H1 (cell line): ENCODE measurements around the gene RSAD1. TPM values are rescaled to one million over a fixed set of nuclear protein-coding genes. Genes with fewer than 3 reads are reported as not detected.

ENCODE experiments used
- CTCF ChIA-PET: fragments of 300-600 bp; sonication (Branson Sonifier 250); formaldehyde crosslinking; loops from one replicate; lab custom pipeline; 2021; ENCODE audit not compliant: partially characterized antibody; lab: Charles Lee
- POLR2A ChIA-PET: fragments of 300-600 bp; sonication (Branson Sonifier 250); formaldehyde crosslinking; loops from one replicate; lab custom pipeline; 2021; ENCODE audit warnings: inconsistent platforms; ENCODE audit not compliant: partially characterized antibody; lab: Charles Lee
- DNase-seq, 2 experiments: peaks; one replicate each; pipeline versions ENCODE4 v3.0.0 to v3.0.0-alpha.2; 2010 to 2022; ENCODE audit warnings: low spot score in 2 of 2, low read depth in 1 of 2, mixed read lengths in 1 of 2
- FAIRE-seq: peaks from 2 replicates; lab custom pipeline; 2011; peaks lifted over from hg19 to GRCh38; lab: Jason Lieb, UNC
- H2AFZ ChIP-seq: 2 replicates; pipeline ENCODE4 v1.8.1; 2012; ENCODE audit warnings: low read length, inconsistent platforms
- H2AK5ac ChIP-seq: 2 replicates; pipeline ENCODE4 v1.6.1; 2013; ENCODE audit warnings: low read depth, low read length
- H2BK120ac ChIP-seq: replicated peaks from 2 replicates; pipeline ENCODE3; 2013; ENCODE audit warnings: low read depth, low read length, inconsistent platforms
- H2BK12ac ChIP-seq: 2 replicates; pipeline ENCODE4 v1.6.1; 2013; ENCODE audit warnings: low read depth, low read length
- H2BK15ac ChIP-seq: 2 replicates; pipeline ENCODE4 v1.6.1; 2013; ENCODE audit warnings: low read length
- H2BK20ac ChIP-seq: 2 replicates; pipeline ENCODE4 v1.6.1; 2013; ENCODE audit warnings: low read length
- H2BK5ac ChIP-seq: 2 replicates; pipeline ENCODE4 v1.6.1; 2013; ENCODE audit warnings: low read depth, low read length
- H3K14ac ChIP-seq: 2 replicates; pipeline ENCODE4 v1.6.1; 2013; ENCODE audit warnings: inconsistent platforms; ENCODE audit not compliant: insufficient read length
- H3K18ac ChIP-seq: 2 replicates; pipeline ENCODE4 v1.6.1; 2013; ENCODE audit warnings: low read length; ENCODE audit errors: extremely low read depth
- H3K23ac ChIP-seq: 2 replicates; pipeline ENCODE4 v1.6.1; 2013; ENCODE audit warnings: inconsistent platforms; ENCODE audit not compliant: insufficient read length
- H3K23me2 ChIP-seq: 2 replicates; pipeline ENCODE4 v1.6.1; 2013; ENCODE audit warnings: low read depth, low read length
- H3K27ac ChIP-seq: 2 replicates; pipeline ENCODE4 v1.6.1; 2011; ENCODE audit warnings: low read depth, low read length, inconsistent platforms
- H3K27me3 ChIP-seq, 4 experiments: replicated peaks in 1 of 4; 1 replicate in 1 of 4; 2 replicates in 3 of 4; pipeline versions ENCODE4 v1.6.1 to v1.8.1; 2011 to 2013; ENCODE audit warnings: low read length in 3 of 4, mild to moderate bottlenecking in 3 of 4, inconsistent platforms in 2 of 4, mixed read lengths in 2 of 4, moderate library complexity in 1 of 4; ENCODE audit not compliant: control insufficient read depth in 3 of 4, insufficient read depth in 3 of 4; ENCODE audit errors: extremely low read depth in 1 of 4
- H3K36me3 ChIP-seq, 4 experiments: 2 replicates each; pipeline versions ENCODE4 v1.6.1 to v1.8.1; 2011 to 2013; ENCODE audit warnings: mild to moderate bottlenecking in 4 of 4, low read length in 3 of 4, moderate library complexity in 2 of 4, control low read depth in 1 of 4, inconsistent platforms in 1 of 4; ENCODE audit not compliant: insufficient read depth in 4 of 4, control insufficient read depth in 2 of 4
- H3K4ac ChIP-seq: replicated peaks from 2 replicates; pipeline ENCODE3; 2013; ENCODE audit warnings: low read length, low read depth, mixed read lengths, inconsistent platforms; ENCODE audit not compliant: insufficient read length
- H3K4me1 ChIP-seq, 4 experiments: replicated peaks in 1 of 4; 1 replicate in 1 of 4; 2 replicates in 3 of 4; pipeline versions ENCODE4 v1.6.1 to v1.8.1; 2011 to 2013; ENCODE audit warnings: low read length in 3 of 4, inconsistent platforms in 2 of 4, mixed read lengths in 1 of 4; ENCODE audit not compliant: insufficient read depth in 4 of 4, control insufficient read depth in 3 of 4
- H3K4me2 ChIP-seq, 2 experiments: 2 replicates each; pipeline versions ENCODE4 v1.6.1 to v1.8.1; 2011 to 2013; ENCODE audit warnings: low read depth in 2 of 2, low read length in 2 of 2, control low read depth in 1 of 2, inconsistent platforms in 1 of 2, mild to moderate bottlenecking in 1 of 2; ENCODE audit not compliant: insufficient read depth in 1 of 2
- H3K4me3 ChIP-seq, 4 experiments: fragments of 200-600, 300-600 bp in 1 of 4; sonication (generic), shearing (Covaris generic), sonication (Bioruptor Twin) in 1 of 4; 2 replicates each; pipeline versions ENCODE4 v1.5.1 to v1.8.1; 2011 to 2016; ENCODE audit warnings: low read length in 4 of 4, low read depth in 3 of 4, control low read depth in 2 of 4, inconsistent platforms in 2 of 4, mild to moderate bottlenecking in 2 of 4, mixed read lengths in 1 of 4, moderate library complexity in 1 of 4; ENCODE audit not compliant: insufficient read depth in 2 of 4; ENCODE audit errors: extremely low read depth in 1 of 4
- H3K56ac ChIP-seq: replicated peaks from 2 replicates; pipeline ENCODE3; 2013; ENCODE audit warnings: low read depth, mild to moderate bottlenecking, mixed read lengths, low read length, inconsistent platforms; ENCODE audit not compliant: insufficient read length
- H3K79me1 ChIP-seq: 2 replicates; pipeline ENCODE4 v1.6.1; 2013; ENCODE audit warnings: low read depth, low read length, control low read depth
- H3K79me2 ChIP-seq, 2 experiments: 2 replicates each; pipeline versions ENCODE4 v1.6.1 to v1.8.1; 2012 to 2013; ENCODE audit warnings: low read length in 2 of 2, mild to moderate bottlenecking in 2 of 2, inconsistent platforms in 1 of 2; ENCODE audit not compliant: insufficient read depth in 2 of 2, control insufficient read depth in 1 of 2
- H3K9ac ChIP-seq, 4 experiments: replicated peaks in 1 of 4; 1 replicate in 1 of 4; 2 replicates in 3 of 4; pipeline versions ENCODE4 v1.6.1 to v1.8.1; 2011 to 2013; ENCODE audit warnings: low read depth in 3 of 4, low read length in 3 of 4, control low read depth in 2 of 4, mild to moderate bottlenecking in 2 of 4, moderate library complexity in 2 of 4, inconsistent platforms in 1 of 4; ENCODE audit errors: extremely low read depth in 1 of 4
- H3K9me3 ChIP-seq, 2 experiments: 2 replicates each; pipeline versions ENCODE4 v1.6.1 to v1.8.1; 2012 to 2013; ENCODE audit warnings: mild to moderate bottlenecking in 2 of 2, moderate library complexity in 2 of 2, control low read depth in 1 of 2, inconsistent platforms in 1 of 2, low read depth in 1 of 2, low read length in 1 of 2, mixed read lengths in 1 of 2; ENCODE audit not compliant: insufficient read depth in 2 of 2
- H4K20me1 ChIP-seq, 2 experiments: replicated peaks in 1 of 2; 2 replicates each; pipeline versions ENCODE3 to v1.8.1; 2011 to 2013; ENCODE audit warnings: inconsistent platforms in 2 of 2, low read length in 2 of 2, mild to moderate bottlenecking in 1 of 2; ENCODE audit not compliant: insufficient read depth in 2 of 2, control insufficient read depth in 1 of 2
- H4K5ac ChIP-seq: 2 replicates; pipeline ENCODE4 v1.6.1; 2013; ENCODE audit warnings: low read length, low read depth, mixed read lengths, inconsistent platforms; ENCODE audit not compliant: insufficient read length
- H4K8ac ChIP-seq: 2 replicates; pipeline ENCODE4 v1.8.0; 2013; ENCODE audit warnings: mild to moderate bottlenecking, moderate library complexity, low read length, inconsistent platforms; ENCODE audit not compliant: insufficient read depth; ENCODE audit errors: extremely low read depth
- H4K91ac ChIP-seq: replicated peaks from 2 replicates; pipeline ENCODE3; 2013; ENCODE audit warnings: low read length, mixed read lengths, inconsistent platforms; ENCODE audit not compliant: insufficient read length
- CHD1 ChIP-seq: IDR thresholded peaks from 2 replicates; pipeline ENCODE4 v1.6.1; 2012; ENCODE audit warnings: low read depth, low read length, improper control_type of control experiment
- EZH2 ChIP-seq: fragments of 200-600 bp; sonication (generic); IDR thresholded peaks from 2 replicates; pipeline ENCODE4 v1.7.1; 2012; ENCODE audit warnings: low read depth, mild to moderate bottlenecking, moderate library complexity, low read length, inconsistent platforms; ENCODE audit not compliant: severe bottlenecking
- JUN ChIP-seq: IDR thresholded peaks from 2 replicates; pipeline ENCODE4 v1.6.1; 2011; ENCODE audit warnings: low read depth, mild to moderate bottlenecking, improper control_type of control experiment, low read length
- JUND ChIP-seq: IDR thresholded peaks from 2 replicates; pipeline ENCODE4 v1.6.1; 2011; ENCODE audit warnings: mild to moderate bottlenecking, improper control_type of control experiment, low read length
- MAFK ChIP-seq: IDR thresholded peaks from 2 replicates; pipeline ENCODE4 v1.6.1; 2012; ENCODE audit warnings: low read depth, mild to moderate bottlenecking, improper control_type of control experiment, low read length
- NANOG ChIP-seq: IDR thresholded peaks from 2 replicates; pipeline ENCODE4 v1.6.1; 2011; ENCODE audit warnings: low read length, low read depth, mild to moderate bottlenecking, inconsistent platforms; ENCODE audit not compliant: insufficient read depth, poor library complexity, severe bottlenecking
- POLR2A ChIP-seq, 2 experiments: IDR thresholded peaks; 1 replicate in 1 of 2; 2 replicates in 1 of 2; pipeline ENCODE4 v1.6.1; 2011; ENCODE audit warnings: low read depth in 2 of 2, low read length in 2 of 2, mild to moderate bottlenecking in 2 of 2; ENCODE audit errors: control extremely low read depth in 1 of 2
- RXRA ChIP-seq: IDR thresholded peaks from 2 replicates; pipeline ENCODE4 v1.6.1; 2011; ENCODE audit warnings: low read depth, mild to moderate bottlenecking, low read length, moderate library complexity; ENCODE audit not compliant: insufficient read depth
- SIN3A ChIP-seq, 2 experiments: IDR thresholded peaks in 1 of 2; conservative IDR thresholded peaks in 1 of 2; 2 replicates each; pipeline ENCODE4 v1.6.1; 2011 to 2012; ENCODE audit warnings: low read length in 2 of 2, improper control_type of control experiment in 1 of 2, low read depth in 1 of 2, mild to moderate bottlenecking in 1 of 2
- SIX5 ChIP-seq: IDR thresholded peaks from 2 replicates; pipeline ENCODE4 v1.6.1; 2011; ENCODE audit warnings: mild to moderate bottlenecking, low read depth, low read length
- SRF ChIP-seq: IDR thresholded peaks from 2 replicates; pipeline ENCODE4 v1.6.1; 2011; ENCODE audit warnings: mild to moderate bottlenecking, low read depth, low read length, moderate library complexity
- TAF1 ChIP-seq: IDR thresholded peaks from 2 replicates; pipeline ENCODE4 v1.6.1; 2011; ENCODE audit warnings: mild to moderate bottlenecking, low read depth, low read length
- WGBS, 2 experiments: shearing (Covaris generic) in 1 of 2; methylation state at CpG; one replicate each; pipeline versions ENCODE4 v1.1.6 to v1.1.7; 2013 to 2015; ENCODE audit warnings: low lambda C conversion rate in 2 of 2, mixed read lengths in 2 of 2, inconsistent platforms in 1 of 2, low coverage in 1 of 2, missing lambda C conversion rate in 1 of 2; ENCODE audit not compliant: insufficient replicate concordance in 2 of 2, insufficient coverage in 1 of 2, insufficient read length in 1 of 2; ENCODE audit errors: extremely low coverage in 1 of 2, missing lambda C conversion rate in 1 of 2; 5-methylcytosine and 5-hydroxymethylcytosine counted together
- polyA plus RNA-seq, 7 experiments: library from polyadenylated mRNA; depleted of rRNA in 3 of 7; stranded (reverse) in 5 of 7; unstranded in 2 of 7; fragments of >200 nt in 5 of 7; fragments of 200-250 nt in 2 of 7; gene quantifications; 1 replicate in 5 of 7; 2 replicates in 1 of 7; 4 replicates in 1 of 7; pipeline versions ENCODE4 v1.2.1 to v1.2.3, GENCODE V29; 2011 to 2013; ENCODE audit warnings: missing spikeins in 2 of 7, mixed read lengths in 2 of 7
- total RNA-seq: library from RNA; stranded (reverse); fragmentation: NEBNext Ultra II Directional; extraction: Animal tissue kit (Norgen Biotek cat#: 25700); gene quantifications from 2 replicates; pipeline ENCODE4 v1.2.1, GENCODE V29; 2021
- TF ChIP-seq, protein P1 (sequence below): IDR thresholded peaks from 2 replicates; pipeline ENCODE4 v1.6.1; 2012; ENCODE audit warnings: low read length, inconsistent platforms

The RSAD1 gene
- total and polyA plus RNA-seq, 2 of the 8 experiments (the other 6 are each of a cell fraction or from before 2014, with no cell fraction given): 17.9 to 33.5 TPM

- H2BK120ac ChIP-seq: no peak overlapping the region
- H4K8ac ChIP-seq: no peak overlapping the region
- no peak overlapping the region for H3K4me2 ChIP-seq
- FAIRE-seq: no peak
- H2BK5ac ChIP-seq: no peak overlapping the region
- H2AK5ac ChIP-seq: no peak overlapping the region
- no peaks in the 10 kb centered on the region for H3K27me3 ChIP-seq
- H3K23me2 ChIP-seq: no peaks in the 10 kb centered on the region
- no peak overlapping the region for H3K9ac ChIP-seq
- H3K14ac ChIP-seq: no peak overlapping the region
- no peaks in the 10 kb centered on the region for H3K9me3 ChIP-seq
- H3K4me3 ChIP-seq: no peak overlapping the region
- no peaks in the 10 kb centered on the region for H3K79me1 ChIP-seq
- H3K79me2 ChIP-seq: no peaks in the 10 kb centered on the region
- no peak for DNase-seq
- no peak overlapping the region for H2BK12ac ChIP-seq
- no peak overlapping the region for H3K4ac ChIP-seq
- WGBS, 2 experiments: 89% methylated on average over 8 of the region's 8 CpGs; no CpG with 5 or more reads in 1 of the 2 experiments
- H3K18ac ChIP-seq: no peak overlapping the region
- H4K5ac ChIP-seq: no peak overlapping the region
- no peak overlapping the region for H3K56ac ChIP-seq
- no peak overlapping the region for H3K23ac ChIP-seq
- H2BK20ac ChIP-seq: no peak overlapping the region
- no peaks in the 10 kb centered on the region for H4K20me1 ChIP-seq
- H2BK15ac ChIP-seq: no peak overlapping the region
- no peak overlapping the region for H4K91ac ChIP-seq
- no peak overlapping the region for H2AFZ ChIP-seq
- CTCF ChIA-PET: interaction anchor here (1.3 to 2.1 kb wide), 7 partner anchors 9 to 204 kb away, joined by 5 to 7 read pairs (median 5); partner anchors contain the start of gene LRRC59
- H3K4me1 ChIP-seq: peaks cover 0 to 2% (median 0%) of the 10 kb centered on the region in 4 experiments; a peak in 2 of 7 replicates
- POLR2A ChIA-PET: no interaction called here
- no peak overlapping the region for H3K27ac ChIP-seq
- no peaks in the 10 kb centered on the region for H3K36me3 ChIP-seq
- TF ChIP-seq SIX5: no peak
- no peak for TF ChIP-seq SIN3A (conservative IDR thresholded peaks at IDR 0.05 in 1 of 2, IDR thresholded peaks at IDR 0.05 in 1 of 2; ENCODE audit: low read depth in 1 of 2, low read length in 2 of 2)
- no peak for TF ChIP-seq SRF
- no peak for TF ChIP-seq MAFK
- no peak for TF ChIP-seq JUND
- TF ChIP-seq EZH2: no peak
- TF ChIP-seq, protein P1, sequence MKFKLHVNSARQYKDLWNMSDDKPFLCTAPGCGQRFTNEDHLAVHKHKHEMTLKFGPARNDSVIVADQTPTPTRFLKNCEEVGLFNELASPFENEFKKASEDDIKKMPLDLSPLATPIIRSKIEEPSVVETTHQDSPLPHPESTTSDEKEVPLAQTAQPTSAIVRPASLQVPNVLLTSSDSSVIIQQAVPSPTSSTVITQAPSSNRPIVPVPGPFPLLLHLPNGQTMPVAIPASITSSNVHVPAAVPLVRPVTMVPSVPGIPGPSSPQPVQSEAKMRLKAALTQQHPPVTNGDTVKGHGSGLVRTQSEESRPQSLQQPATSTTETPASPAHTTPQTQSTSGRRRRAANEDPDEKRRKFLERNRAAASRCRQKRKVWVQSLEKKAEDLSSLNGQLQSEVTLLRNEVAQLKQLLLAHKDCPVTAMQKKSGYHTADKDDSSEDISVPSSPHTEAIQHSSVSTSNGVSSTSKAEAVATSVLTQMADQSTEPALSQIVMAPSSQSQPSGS: no peak
- no peak for TF ChIP-seq JUN
- TF ChIP-seq TAF1: no peak
- TF ChIP-seq POLR2A (IDR thresholded peaks at IDR 0.05; ENCODE audit: control extremely low read depth in 1 of 2, low read depth in 2 of 2, low read length in 2 of 2): no peak
- no peak for TF ChIP-seq RXRA
- TF ChIP-seq CHD1: no peak
- TF ChIP-seq NANOG: no peak
These were observed 13.6 kb downstream of the RSAD1 start for GRCh38 chr17:50492214-50492613.
